IPS-18a (cell line): Measurements from ENCODE around the gene ATP13A1.
A peak's percentile ranks its signal among the peaks of the same experiment; 100 is the strongest.

Experiments used
- H3K27ac ChIP-seq: one replicate; pipeline ENCODE4 v1.5.1; 2013; ENCODE audit warnings: low read length
- H3K27me3 ChIP-seq: one replicate; pipeline ENCODE4 v1.6.1; 2013; ENCODE audit warnings: mild to moderate bottlenecking, low read length; ENCODE audit not compliant: control insufficient read depth, insufficient read depth
- H3K36me3 ChIP-seq: one replicate; pipeline ENCODE4 v1.6.1; 2013; ENCODE audit warnings: low read depth, low read length; ENCODE audit not compliant: control insufficient read depth
- H3K4me1 ChIP-seq: one replicate; pipeline ENCODE4 v1.6.1; 2013; ENCODE audit warnings: low read depth, low read length; ENCODE audit not compliant: control insufficient read depth
- H3K4me3 ChIP-seq: one replicate; pipeline ENCODE4 v1.5.1; 2013; ENCODE audit warnings: low read length
- H3K9ac ChIP-seq: one replicate; pipeline ENCODE4 v1.6.1; 2013; ENCODE audit warnings: mild to moderate bottlenecking, low read length, moderate library complexity
- H3K9me3 ChIP-seq: one replicate; pipeline ENCODE4 v1.6.1; 2013; ENCODE audit warnings: low read depth, low read length; ENCODE audit not compliant: control insufficient read depth

The ATP13A1 gene

DNA sequence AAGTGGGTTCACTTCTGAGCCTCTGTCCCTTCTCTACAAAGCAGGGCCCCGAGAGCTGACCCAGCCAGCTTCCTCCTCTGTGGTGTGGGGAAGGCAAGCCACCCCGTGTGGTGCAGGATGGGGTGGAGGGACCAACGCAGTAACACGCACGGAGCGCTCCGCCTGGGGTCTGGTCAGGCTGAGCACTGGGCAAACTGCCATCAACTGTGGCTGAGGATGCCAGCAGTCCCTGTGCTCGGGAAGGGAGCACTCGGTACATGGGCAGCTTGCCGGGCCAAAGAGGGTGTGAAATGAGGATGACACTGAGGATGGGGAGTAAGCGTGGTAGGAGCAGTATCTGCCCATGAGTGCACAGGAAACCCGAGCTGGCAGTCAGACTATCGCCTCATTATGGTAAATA lies 12.4 kb downstream of the ATP13A1 start:
- Histone ChIP-seq H3K4me3 (no peak overlapping the region), H3K27me3 (no peaks in the 10 kb centered on the region), H3K4me1 (no peaks in the 10 kb centered on the region), H3K9me3 (no peaks in the 10 kb centered on the region), H3K9ac (no peak overlapping the region), H3K27ac (no peak overlapping the region), H3K36me3 (peaks cover 82% of the 10 kb centered on the region)

DNA sequence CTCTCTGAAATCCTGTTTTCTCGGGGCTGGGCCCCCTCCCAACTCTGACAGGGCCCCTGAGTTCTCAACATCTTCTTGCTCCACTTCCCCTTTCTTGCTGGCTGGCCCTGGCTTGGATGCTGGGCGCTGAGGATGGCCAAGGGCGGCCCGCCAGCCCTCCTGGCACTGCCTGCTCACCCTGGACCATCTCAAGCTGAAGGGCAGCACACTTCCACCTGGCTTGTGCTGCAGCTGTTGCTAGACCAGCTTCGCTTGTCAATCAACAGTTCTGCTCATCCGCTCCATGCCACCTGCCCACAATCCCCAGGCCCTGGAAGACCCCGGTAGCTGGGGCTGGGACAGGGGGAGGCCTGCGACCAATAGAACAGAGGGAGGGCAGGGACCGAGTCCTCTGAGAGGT lies 13.1 kb downstream of the ATP13A1 start:
- Histone ChIP-seq H3K9me3 (no peaks in the 10 kb centered on the region), H3K36me3 (peaks cover 82% of the 10 kb centered on the region), H3K4me3 (no peak overlapping the region), H3K27me3 (no peaks in the 10 kb centered on the region), H3K4me1 (no peaks in the 10 kb centered on the region), H3K27ac (no peak overlapping the region), H3K9ac (no peak overlapping the region)

DNA sequence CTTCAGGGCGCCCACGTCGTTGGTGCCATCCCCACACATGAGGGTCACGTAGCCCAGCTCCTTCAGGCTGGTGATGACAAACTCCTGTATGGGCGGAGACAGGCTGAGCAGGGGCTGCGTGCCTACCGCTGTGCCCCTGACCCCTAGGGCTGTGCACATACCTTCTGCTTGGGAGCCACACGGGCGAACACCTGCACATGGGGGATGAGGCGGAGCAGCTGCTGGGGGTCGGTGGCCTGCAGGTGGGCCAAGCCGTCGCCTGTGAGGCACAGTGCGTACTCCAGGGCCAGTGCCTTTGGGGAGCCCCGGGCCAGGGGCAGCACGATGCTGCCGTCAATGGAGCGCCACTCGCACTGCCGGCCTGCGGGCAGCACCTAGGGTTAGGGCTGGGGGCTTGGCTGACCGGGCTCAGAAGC lies 13.9 kb downstream of the ATP13A1 start:
- peaks cover 82% of the 10 kb centered on the region for H3K36me3 ChIP-seq
- H3K27ac ChIP-seq: no peak overlapping the region
- no peaks in the 10 kb centered on the region for H3K9me3 ChIP-seq
- H3K4me1 ChIP-seq: no peaks in the 10 kb centered on the region
- H3K4me3 ChIP-seq: no peak overlapping the region
- H3K27me3 ChIP-seq: no peaks in the 10 kb centered on the region
- H3K9ac ChIP-seq: no peak overlapping the region

DNA sequence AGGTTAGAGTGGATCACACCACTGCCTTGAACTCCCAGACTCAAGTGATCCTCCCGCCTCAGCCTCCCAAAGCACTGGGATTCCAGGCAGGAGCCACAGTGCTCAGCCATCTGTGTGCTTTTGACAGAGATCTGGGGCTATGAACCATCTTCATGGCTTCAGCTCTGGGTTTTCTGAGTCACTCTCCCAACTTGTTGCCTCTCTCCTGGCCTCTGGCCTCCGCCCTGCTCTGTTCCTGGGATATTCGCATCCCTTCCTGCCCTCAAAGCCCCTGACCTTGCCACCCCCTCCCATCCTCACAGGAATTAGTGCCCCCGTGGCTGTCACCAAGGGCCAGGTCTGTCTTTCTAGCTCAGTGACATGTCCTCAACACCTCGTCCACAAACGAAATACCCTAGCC lies 14.3 kb downstream of the ATP13A1 start:
- no peaks in the 10 kb centered on the region for H3K4me1 ChIP-seq
- peaks cover 77% of the 10 kb centered on the region for H3K36me3 ChIP-seq
- H3K9ac ChIP-seq: no peak overlapping the region
- no peak overlapping the region for H3K4me3 ChIP-seq
- H3K27me3 ChIP-seq: no peaks in the 10 kb centered on the region
- no peak overlapping the region for H3K27ac ChIP-seq
- H3K9me3 ChIP-seq: no peaks in the 10 kb centered on the region

DNA sequence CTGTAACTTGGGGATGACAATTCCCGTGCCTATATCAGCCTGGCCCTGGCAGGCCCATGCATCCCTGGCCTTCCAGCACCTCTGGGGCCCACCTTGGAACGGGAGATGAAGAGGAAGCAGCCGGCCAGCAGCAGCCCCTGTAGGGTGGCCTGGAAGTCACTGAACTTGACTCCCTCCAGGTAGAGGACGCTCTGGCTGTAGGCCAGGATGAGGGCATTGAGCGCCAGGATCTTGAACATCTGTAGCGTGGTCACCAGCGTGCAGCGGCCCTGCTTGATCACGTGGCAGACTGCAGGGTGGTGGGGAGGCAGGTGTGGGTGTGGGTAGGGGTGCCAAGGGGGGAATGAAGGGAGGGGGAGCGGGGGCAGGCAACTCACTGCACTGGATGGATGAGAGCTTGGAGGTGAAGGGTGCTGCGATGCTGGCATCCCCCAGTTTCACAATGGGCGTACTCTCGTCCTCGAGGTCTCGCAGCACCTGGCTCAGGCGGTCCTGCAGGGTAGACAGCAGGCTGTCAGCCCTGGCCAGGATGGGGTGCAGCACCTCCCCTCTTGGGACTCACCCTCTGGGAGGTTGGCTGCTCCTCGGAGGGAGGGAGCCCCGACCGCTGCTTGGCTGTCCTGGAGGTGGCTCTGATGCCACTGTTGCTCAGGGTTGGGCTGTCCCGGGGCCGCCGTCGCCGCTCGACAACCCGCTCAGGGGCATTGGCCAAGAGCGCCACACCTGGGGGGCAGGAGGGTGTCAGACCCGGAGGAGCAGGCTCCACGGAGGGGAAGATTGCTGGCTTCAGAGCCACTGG lies 16.2 kb downstream of the ATP13A1 start:
- Histone ChIP-seq H3K9ac (no peak overlapping the region), H3K9me3 (no peaks in the 10 kb centered on the region), H3K27ac (no peak overlapping the region), H3K4me1 (no peaks in the 10 kb centered on the region), H3K36me3 (peaks cover 58% of the 10 kb centered on the region), H3K27me3 (no peaks in the 10 kb centered on the region), H3K4me3 (no peak overlapping the region)

DNA sequence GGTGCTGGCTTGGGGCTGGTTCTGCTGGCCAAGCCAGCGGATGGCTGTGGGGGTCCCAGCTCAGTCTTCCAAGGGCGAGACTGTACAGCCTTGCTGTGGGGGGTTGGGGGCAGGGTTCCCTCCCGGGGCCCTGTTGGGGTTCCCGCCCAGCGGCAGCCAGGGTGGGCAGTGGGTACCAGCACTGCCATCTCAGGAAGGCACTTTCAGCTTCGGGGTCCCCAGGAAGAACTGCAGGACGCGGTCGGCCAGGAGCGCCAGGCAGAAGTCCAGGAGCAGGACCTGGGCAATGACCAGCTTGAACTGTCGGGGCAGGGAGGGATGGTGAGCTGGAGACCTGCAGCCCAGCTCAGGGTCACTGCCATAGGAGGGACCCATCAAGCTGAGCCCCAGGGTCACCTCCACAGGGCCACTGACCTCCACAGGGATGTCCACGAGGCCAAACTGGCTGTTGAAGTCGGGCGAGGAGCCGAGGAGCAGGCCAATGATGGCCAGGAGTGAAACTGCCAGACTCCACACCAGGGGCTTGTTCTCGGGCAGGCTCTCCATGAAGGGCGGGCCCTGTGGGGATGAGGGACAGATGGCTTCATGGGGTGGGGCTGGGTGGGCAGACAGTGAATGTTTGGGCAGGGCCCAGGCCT lies 18.1 kb downstream of the ATP13A1 start:
- H3K27me3 ChIP-seq: no peaks in the 10 kb centered on the region
- no peak overlapping the region for H3K4me3 ChIP-seq
- peaks cover 46% of the 10 kb centered on the region for H3K36me3 ChIP-seq
- H3K27ac ChIP-seq: no peak overlapping the region
- no peak overlapping the region for H3K9ac ChIP-seq
- no peaks in the 10 kb centered on the region for H3K9me3 ChIP-seq
- no peaks in the 10 kb centered on the region for H3K4me1 ChIP-seq

DNA sequence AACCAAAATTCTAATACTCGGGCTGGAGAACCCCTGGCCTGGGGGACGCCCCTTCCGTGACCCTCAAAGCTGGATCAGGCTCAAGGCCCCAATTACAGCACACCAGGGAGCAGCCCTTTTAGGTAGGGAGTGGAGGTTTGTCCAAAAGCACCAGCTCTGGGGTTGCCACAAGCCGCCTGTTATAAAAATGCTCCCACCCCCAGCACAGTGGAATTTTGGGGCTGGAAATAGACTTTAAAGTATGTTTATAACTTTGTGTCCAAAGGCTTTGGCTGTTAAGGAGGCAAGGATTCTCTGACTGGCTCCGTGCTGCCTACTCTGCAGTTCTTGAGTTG lies 19.5 kb downstream of the ATP13A1 start:
- H3K36me3 ChIP-seq: peaks cover 38% of the 10 kb centered on the region
- H3K4me1 ChIP-seq: no peaks in the 10 kb centered on the region
- H3K4me3 ChIP-seq: peak overlapping the region; percentile 85
- H3K9ac ChIP-seq: no peak overlapping the region
- no peak overlapping the region for H3K27ac ChIP-seq
- no peaks in the 10 kb centered on the region for H3K27me3 ChIP-seq
- no peaks in the 10 kb centered on the region for H3K9me3 ChIP-seq

DNA sequence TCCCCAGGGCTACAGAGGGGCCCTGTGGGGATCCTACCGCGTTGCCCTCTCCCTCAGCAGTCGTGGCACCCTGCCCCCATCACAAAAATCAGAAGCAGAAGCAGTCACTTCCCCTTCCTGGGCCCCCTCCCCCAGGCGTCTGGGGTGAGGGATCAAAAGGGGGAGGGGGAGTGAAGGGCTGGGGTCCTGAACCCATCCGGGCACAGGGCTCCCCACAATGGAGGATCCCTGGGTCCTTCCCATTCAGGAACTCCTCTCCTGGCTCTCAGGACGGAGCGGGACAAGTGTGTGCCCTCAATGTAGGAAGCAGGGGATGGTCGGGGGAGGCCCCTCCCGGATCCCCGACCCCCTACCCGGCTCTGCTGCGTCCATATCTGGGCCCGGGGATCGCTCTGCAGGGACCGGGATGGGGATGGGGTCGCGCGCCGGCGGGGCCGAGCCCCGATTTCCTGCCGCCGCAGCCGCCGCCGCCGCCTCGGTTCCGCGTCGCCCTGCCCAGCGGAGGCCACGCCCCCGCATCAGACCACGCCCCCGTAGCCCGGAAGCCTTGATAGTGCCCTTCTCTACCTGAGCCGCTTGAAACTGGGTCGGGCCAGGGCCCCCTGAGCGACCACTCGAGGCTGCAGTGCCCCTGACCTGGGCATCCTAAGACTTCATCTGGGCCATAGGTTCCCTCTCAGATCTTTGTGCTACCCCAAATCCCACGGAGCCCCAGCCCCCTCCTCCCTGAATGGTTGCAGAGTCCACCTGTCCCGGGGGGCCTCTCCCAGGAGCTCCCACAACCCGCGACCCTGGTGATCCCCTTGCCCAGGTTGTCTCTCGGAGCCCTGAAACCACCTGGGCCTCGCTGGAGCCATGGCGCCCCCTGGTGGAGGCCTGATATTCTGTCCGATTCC lies 20.1 kb downstream of the ATP13A1 start, which contains the start of gene GMIP:
Gene GMIP, minus strand, starts transcription at position 500 of the 896 bp plus-strand sequence. Its CDS starts 128 bp downstream, at position 372.
- peaks cover 35% of the 10 kb centered on the region for H3K36me3 ChIP-seq
- no peaks in the 10 kb centered on the region for H3K27me3 ChIP-seq
- no peaks in the 10 kb centered on the region for H3K9me3 ChIP-seq
- no peaks in the 10 kb centered on the region for H3K4me1 ChIP-seq
- H3K4me3 ChIP-seq: peak within 1 kb of the TSS; percentile 85
- peak within 1 kb of the TSS; percentile 9 for H3K27ac ChIP-seq
- peak within 1 kb of the TSS; percentile 60 for H3K9ac ChIP-seq

DNA sequence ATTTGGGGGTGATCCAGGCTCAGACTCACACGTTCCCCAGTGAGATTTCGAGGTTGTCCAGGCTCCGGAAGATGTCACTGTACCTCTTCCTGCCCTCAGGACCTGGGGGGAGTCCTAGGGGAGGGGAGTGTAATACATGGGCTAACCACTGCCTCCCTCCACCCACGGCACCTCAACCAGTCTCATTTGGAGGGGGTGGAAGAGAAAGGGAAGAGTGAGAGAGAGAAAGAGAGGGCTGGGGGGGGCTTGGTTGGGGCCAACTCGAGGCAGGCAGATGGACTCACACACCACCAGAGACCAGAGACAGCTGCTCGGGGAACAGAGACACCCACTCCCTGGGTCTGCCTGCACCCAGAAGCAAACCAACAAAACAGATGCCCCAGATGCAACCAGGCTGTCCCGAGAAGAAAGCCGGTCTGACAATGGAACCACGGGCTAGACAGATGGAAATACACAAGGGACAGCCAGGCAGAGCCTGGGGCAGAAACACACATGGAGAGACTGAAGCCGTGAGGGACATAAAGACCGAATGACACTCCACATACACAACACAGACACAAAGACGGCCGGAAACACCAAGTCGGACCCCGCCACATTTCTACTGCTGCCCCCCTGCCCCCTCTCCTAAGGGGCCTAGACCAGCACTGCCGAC lies 20.8 kb downstream of the ATP13A1 start:
- Histone ChIP-seq H3K27ac (no peak overlapping the region), H3K9ac (peak overlapping the region; percentile 60), H3K9me3 (no peaks in the 10 kb centered on the region), H3K4me1 (no peaks in the 10 kb centered on the region), H3K36me3 (peaks cover 30% of the 10 kb centered on the region), H3K27me3 (no peaks in the 10 kb centered on the region), H3K4me3 (peak overlapping the region; percentile 85)

DNA sequence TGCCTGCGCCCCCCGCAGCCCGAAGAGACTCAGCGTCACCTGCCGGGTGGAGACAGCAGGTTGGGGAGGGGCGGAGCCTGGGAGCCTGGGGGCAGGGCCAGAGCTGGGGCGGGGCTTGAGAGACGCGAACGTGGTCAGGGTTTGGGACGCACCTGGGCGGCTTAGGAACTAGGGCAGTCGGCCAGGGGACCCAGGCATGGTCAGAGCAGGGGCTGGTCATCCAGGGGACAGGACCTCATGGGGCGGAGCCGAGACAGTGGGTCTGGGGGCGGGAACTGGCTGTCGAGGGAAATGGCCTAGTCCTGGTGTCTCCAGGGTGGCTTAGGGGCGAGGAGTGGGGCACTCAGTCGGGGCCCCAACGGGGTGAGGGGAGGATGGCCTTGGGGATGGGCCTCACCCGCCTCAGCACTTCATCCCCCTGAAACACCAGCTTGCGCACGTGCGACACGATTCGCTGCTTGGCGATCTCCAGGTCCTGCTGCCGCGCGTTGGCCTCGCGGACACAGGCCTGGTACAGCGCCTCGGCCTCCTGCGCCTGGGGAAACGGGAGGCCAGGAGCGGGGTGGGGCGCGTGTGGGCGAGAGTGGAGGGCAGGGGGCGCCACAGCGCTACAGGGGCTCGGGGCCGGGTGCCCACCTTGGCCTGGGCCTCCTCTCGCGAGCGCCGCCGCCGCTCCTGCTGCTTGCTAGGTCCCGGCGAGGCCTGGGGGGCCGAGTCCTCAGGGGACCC lies 25.8 kb downstream of the ATP13A1 start:
- no peaks in the 10 kb centered on the region for H3K27me3 ChIP-seq
- no peak overlapping the region for H3K4me3 ChIP-seq
- no peaks in the 10 kb centered on the region for H3K9me3 ChIP-seq
- no peaks in the 10 kb centered on the region for H3K4me1 ChIP-seq
- no peak overlapping the region for H3K9ac ChIP-seq
- H3K36me3 ChIP-seq: peaks cover 4% of the 10 kb centered on the region
- H3K27ac ChIP-seq: no peak overlapping the region

DNA sequence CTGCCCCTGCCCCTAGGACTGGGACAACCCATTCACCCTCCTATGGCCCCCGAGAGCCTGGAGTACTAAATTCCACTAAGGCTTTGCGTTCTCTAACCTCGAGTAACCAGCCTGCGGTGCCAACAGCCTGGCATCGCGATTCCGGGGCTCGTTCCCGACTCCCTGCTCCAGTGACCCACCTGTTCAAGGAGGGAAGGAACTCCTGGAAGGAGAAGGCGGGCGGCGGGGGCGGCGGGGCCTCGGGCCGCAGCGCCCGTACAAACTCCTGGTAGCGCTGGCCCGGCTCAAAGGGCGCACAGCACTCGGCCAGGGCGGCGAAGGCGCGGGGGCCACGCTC lies 26.3 kb downstream of the ATP13A1 start:
- Histone ChIP-seq H3K4me1 (no peaks in the 10 kb centered on the region), H3K36me3 (peaks cover 4% of the 10 kb centered on the region), H3K27ac (no peak overlapping the region), H3K9ac (no peak overlapping the region), H3K9me3 (no peaks in the 10 kb centered on the region), H3K27me3 (no peaks in the 10 kb centered on the region), H3K4me3 (no peak overlapping the region)
